ENCODE measurements around the gene GCLC. TPM values are rescaled to one million over a fixed set of nuclear protein-coding genes. Genes with fewer than 3 reads are reported as not detected.

The GCLC gene
- total RNA-seq, 1 donor from 2014 or later = 16.8 TPM

- DNase-seq (ENCODE audit: low read depth) = no peak
- Histone ChIP-seq H3K27me3 (ENCODE audit: control insufficient read depth, insufficient read depth, low read length) (no peaks in the 10 kb centered on the region), H3K4me3 (ENCODE audit: low read depth, low read length) (no peak overlapping the region), H3K36me3 (ENCODE audit: control insufficient read depth, insufficient read depth, low read length) (no peaks in the 10 kb centered on the region)
- TF ChIP-seq CTCF (IDR thresholded peaks at IDR 0.05; ENCODE audit: insufficient read depth, low read length, poor library complexity, severe bottlenecking) = no peak
Measured at GRCh38 chr6:53532061-53532797, 12.7 kb downstream of the GCLC start.

- Histone ChIP-seq H3K27me3 (ENCODE audit: control insufficient read depth, insufficient read depth, low read length) (no peaks in the 10 kb centered on the region), H3K36me3 (ENCODE audit: control insufficient read depth, insufficient read depth, low read length) (no peaks in the 10 kb centered on the region), H3K4me3 (ENCODE audit: low read depth, low read length) (no peak overlapping the region)
- DNase-seq (ENCODE audit: low read depth) = no peak
- no peak for TF ChIP-seq CTCF (IDR thresholded peaks at IDR 0.05; ENCODE audit: insufficient read depth, low read length, poor library complexity, severe bottlenecking)
Measured at GRCh38 chr6:53530780-53531386, 14.0 kb downstream of the GCLC start.

GRCh38 chr6:53530346-53530745 lies 14.6 kb downstream of the GCLC start:
- DNase-seq (ENCODE audit: low read depth) = no peak
- TF ChIP-seq CTCF (IDR thresholded peaks at IDR 0.05; ENCODE audit: insufficient read depth, low read length, poor library complexity, severe bottlenecking) = no peak
- H3K36me3 ChIP-seq (ENCODE audit: control insufficient read depth, insufficient read depth, low read length) = no peaks in the 10 kb centered on the region
- no peak overlapping the region for H3K4me3 ChIP-seq (ENCODE audit: low read depth, low read length)
- H3K27me3 ChIP-seq (ENCODE audit: control insufficient read depth, insufficient read depth, low read length) = no peaks in the 10 kb centered on the region

GRCh38 chr6:53529324-53530036 lies 15.4 kb downstream of the GCLC start:
- no peaks in the 10 kb centered on the region for H3K36me3 ChIP-seq (ENCODE audit: control insufficient read depth, insufficient read depth, low read length)
- DNase-seq (ENCODE audit: low read depth) = no peak
- no peak overlapping the region for H3K4me3 ChIP-seq (ENCODE audit: low read depth, low read length)
- no peaks in the 10 kb centered on the region for H3K27me3 ChIP-seq (ENCODE audit: control insufficient read depth, insufficient read depth, low read length)
- TF ChIP-seq CTCF (IDR thresholded peaks at IDR 0.05; ENCODE audit: insufficient read depth, low read length, poor library complexity, severe bottlenecking) = no peak

GRCh38 chr6:53528107-53528506 lies 16.8 kb downstream of the GCLC start:
- no peaks in the 10 kb centered on the region for H3K36me3 ChIP-seq (ENCODE audit: control insufficient read depth, insufficient read depth, low read length)
- H3K4me3 ChIP-seq (ENCODE audit: low read depth, low read length) = no peak overlapping the region
- no peak for DNase-seq (ENCODE audit: low read depth)
- no peaks in the 10 kb centered on the region for H3K27me3 ChIP-seq (ENCODE audit: control insufficient read depth, insufficient read depth, low read length)
- no peak for TF ChIP-seq CTCF (IDR thresholded peaks at IDR 0.05; ENCODE audit: insufficient read depth, low read length, poor library complexity, severe bottlenecking)
